ENCODE data around the gene TENM4.

Gene TENM4

GRCh38 chr11:79432138-79432537 lies 8.7 kb downstream of the TENM4 start:
- peaks cover 0 to 6% of the 10 kb centered on the region in 2 donors for H3K4me1 ChIP-seq (ENCODE audit: control insufficient read depth in 1 of 2, insufficient read depth in 2 of 2, low read length in 2 of 2)
- H3K9me3 ChIP-seq (ENCODE audit: control insufficient read depth in 1 of 2, low read length in 2 of 2): no peaks in the 10 kb centered on the region
- no peak overlapping the region for H3K27ac ChIP-seq (ENCODE audit: low read length)
- peaks cover 28% of the 10 kb centered on the region for H3K27me3 ChIP-seq (ENCODE audit: low read depth, low read length)
- H3K36me3 ChIP-seq (ENCODE audit: control insufficient read depth in 1 of 2, insufficient read depth in 2 of 2, low read length in 2 of 2): no peaks in the 10 kb centered on the region
- H3K4me3 ChIP-seq (ENCODE audit: low read depth in 1 of 2, low read length in 2 of 2): no peak overlapping the region

- Histone ChIP-seq H3K9me3 (ENCODE audit: control insufficient read depth in 1 of 2, low read length in 2 of 2) (no peaks in the 10 kb centered on the region), H3K27me3 (ENCODE audit: low read depth, low read length) (peaks cover 23% of the 10 kb centered on the region), H3K4me3 (ENCODE audit: low read depth in 1 of 2, low read length in 2 of 2) (no peak overlapping the region), H3K36me3 (ENCODE audit: control insufficient read depth in 1 of 2, insufficient read depth in 2 of 2, low read length in 2 of 2) (no peaks in the 10 kb centered on the region), H3K27ac (ENCODE audit: low read length) (no peak overlapping the region), H3K4me1 (ENCODE audit: control insufficient read depth in 1 of 2, insufficient read depth in 2 of 2, low read length in 2 of 2) (peaks cover 0 to under 1% of the 10 kb centered on the region in 2 donors)
These were observed 9.3 kb downstream of the TENM4 start for GRCh38 chr11:79431535-79431934.

DNA sequence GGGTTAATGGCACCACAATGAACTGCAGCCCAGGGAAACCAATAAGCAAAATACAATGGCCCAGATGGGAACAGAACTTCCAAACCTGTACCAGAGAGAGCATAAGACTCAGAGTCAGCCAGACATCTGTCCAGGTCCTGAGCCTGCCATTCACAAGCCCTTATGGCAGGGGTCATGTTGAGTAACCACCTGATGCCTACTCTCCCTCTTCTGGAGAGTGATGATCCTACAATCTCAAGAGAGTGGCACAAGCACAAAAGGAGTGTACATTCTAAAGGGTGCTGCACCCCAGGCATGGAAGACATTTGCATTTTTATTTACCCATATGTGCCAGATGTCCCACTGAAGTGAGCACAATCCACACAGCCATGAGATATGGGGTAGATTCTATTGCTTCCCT lies 10.6 kb downstream of the TENM4 start:
- Histone ChIP-seq H3K4me1 (ENCODE audit: control insufficient read depth in 1 of 2, insufficient read depth in 2 of 2, low read length in 2 of 2) (no peaks in the 10 kb centered on the region), H3K36me3 (ENCODE audit: control insufficient read depth in 1 of 2, insufficient read depth in 2 of 2, low read length in 2 of 2) (no peaks in the 10 kb centered on the region), H3K9me3 (ENCODE audit: control insufficient read depth in 1 of 2, low read length in 2 of 2) (no peaks in the 10 kb centered on the region), H3K27me3 (ENCODE audit: low read depth, low read length) (peaks cover 15% of the 10 kb centered on the region), H3K27ac (ENCODE audit: low read length) (no peak overlapping the region), H3K4me3 (ENCODE audit: low read depth in 1 of 2, low read length in 2 of 2) (no peak overlapping the region)

- H3K27ac ChIP-seq (ENCODE audit: low read length): no peak overlapping the region
- H3K27me3 ChIP-seq (ENCODE audit: low read depth, low read length): no peaks in the 10 kb centered on the region
These were observed 12.4 kb downstream of the TENM4 start for GRCh38 chr11:79428406-79428805.

GRCh38 chr11:79427611-79428327 lies 13.1 kb downstream of the TENM4 start:
- no peak overlapping the region for H3K27ac ChIP-seq (ENCODE audit: low read length)
- H3K9me3 ChIP-seq (ENCODE audit: control insufficient read depth in 1 of 2, low read length in 2 of 2): no peaks in the 10 kb centered on the region
- H3K27me3 ChIP-seq (ENCODE audit: low read depth, low read length): no peaks in the 10 kb centered on the region
- H3K4me1 ChIP-seq (ENCODE audit: control insufficient read depth in 1 of 2, insufficient read depth in 2 of 2, low read length in 2 of 2): no peaks in the 10 kb centered on the region
- no peak overlapping the region for H3K4me3 ChIP-seq (ENCODE audit: low read depth in 1 of 2, low read length in 2 of 2)
- H3K36me3 ChIP-seq (ENCODE audit: control insufficient read depth in 1 of 2, insufficient read depth in 2 of 2, low read length in 2 of 2): no peaks in the 10 kb centered on the region

More at GRCh38 chr11:79428406-79428805, 12.4 kb downstream of the TENM4 start:
- Histone ChIP-seq H3K4me1 (ENCODE audit: control insufficient read depth in 1 of 2, insufficient read depth in 2 of 2, low read length in 2 of 2) (no peaks in the 10 kb centered on the region), H3K4me3 (ENCODE audit: low read depth in 1 of 2, low read length in 2 of 2) (no peak overlapping the region), H3K36me3 (ENCODE audit: control insufficient read depth in 1 of 2, insufficient read depth in 2 of 2, low read length in 2 of 2) (no peaks in the 10 kb centered on the region), H3K9me3 (ENCODE audit: control insufficient read depth in 1 of 2, low read length in 2 of 2) (no peaks in the 10 kb centered on the region)

DNA sequence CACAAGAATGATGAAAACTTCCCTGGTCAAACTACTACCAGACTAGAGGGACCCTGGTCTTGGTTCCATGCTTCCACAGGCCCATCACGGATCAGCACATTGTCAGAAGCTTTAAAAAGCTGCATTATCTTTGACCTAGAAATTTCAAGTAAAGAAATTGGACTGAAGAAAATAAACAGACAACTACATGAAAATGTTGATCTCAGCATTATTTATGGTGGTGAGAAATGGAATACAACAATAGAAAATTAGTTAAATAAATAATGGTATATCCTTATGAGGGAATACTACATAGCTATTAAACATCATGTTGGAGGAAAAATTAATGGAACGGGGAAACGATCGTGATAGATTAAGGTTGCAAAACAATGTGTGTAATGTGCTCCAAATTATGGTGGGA lies 13.7 kb downstream of the TENM4 start:
- no peaks in the 10 kb centered on the region for H3K4me1 ChIP-seq (ENCODE audit: control insufficient read depth in 1 of 2, insufficient read depth in 2 of 2, low read length in 2 of 2)
- H3K4me3 ChIP-seq (ENCODE audit: low read depth in 1 of 2, low read length in 2 of 2): no peak overlapping the region
- H3K9me3 ChIP-seq (ENCODE audit: control insufficient read depth in 1 of 2, low read length in 2 of 2): no peaks in the 10 kb centered on the region
- H3K27me3 ChIP-seq (ENCODE audit: low read depth, low read length): no peaks in the 10 kb centered on the region
- no peaks in the 10 kb centered on the region for H3K36me3 ChIP-seq (ENCODE audit: control insufficient read depth in 1 of 2, insufficient read depth in 2 of 2, low read length in 2 of 2)
- no peak overlapping the region for H3K27ac ChIP-seq (ENCODE audit: low read length)

- no peaks in the 10 kb centered on the region for H3K4me1 ChIP-seq (ENCODE audit: control insufficient read depth in 1 of 2, insufficient read depth in 2 of 2, low read length in 2 of 2)
- H3K4me3 ChIP-seq (ENCODE audit: low read depth in 1 of 2, low read length in 2 of 2): no peak overlapping the region
- no peaks in the 10 kb centered on the region for H3K9me3 ChIP-seq (ENCODE audit: control insufficient read depth in 1 of 2, low read length in 2 of 2)
- H3K27me3 ChIP-seq (ENCODE audit: low read depth, low read length): no peaks in the 10 kb centered on the region
- H3K27ac ChIP-seq (ENCODE audit: low read length): no peak overlapping the region
- H3K36me3 ChIP-seq (ENCODE audit: control insufficient read depth in 1 of 2, insufficient read depth in 2 of 2, low read length in 2 of 2): no peaks in the 10 kb centered on the region
These were observed 15.4 kb downstream of the TENM4 start for GRCh38 chr11:79425463-79425862.

GRCh38 chr11:79423736-79424135 lies 17.1 kb downstream of the TENM4 start:
- no peaks in the 10 kb centered on the region for H3K36me3 ChIP-seq (ENCODE audit: control insufficient read depth in 1 of 2, insufficient read depth in 2 of 2, low read length in 2 of 2)
- no peak overlapping the region for H3K27ac ChIP-seq (ENCODE audit: low read length)
- no peaks in the 10 kb centered on the region for H3K9me3 ChIP-seq (ENCODE audit: control insufficient read depth in 1 of 2, low read length in 2 of 2)
- H3K4me3 ChIP-seq (ENCODE audit: low read depth in 1 of 2, low read length in 2 of 2): no peak overlapping the region
- no peaks in the 10 kb centered on the region for H3K4me1 ChIP-seq (ENCODE audit: control insufficient read depth in 1 of 2, insufficient read depth in 2 of 2, low read length in 2 of 2)
- H3K27me3 ChIP-seq (ENCODE audit: low read depth, low read length): no peaks in the 10 kb centered on the region

GRCh38 chr11:79422866-79423265 lies 18.0 kb downstream of the TENM4 start:
- H3K27ac ChIP-seq (ENCODE audit: low read length): no peak overlapping the region
- no peaks in the 10 kb centered on the region for H3K27me3 ChIP-seq (ENCODE audit: low read depth, low read length)
- no peak overlapping the region for H3K4me3 ChIP-seq (ENCODE audit: low read depth in 1 of 2, low read length in 2 of 2)
- no peaks in the 10 kb centered on the region for H3K36me3 ChIP-seq (ENCODE audit: control insufficient read depth in 1 of 2, insufficient read depth in 2 of 2, low read length in 2 of 2)
- H3K4me1 ChIP-seq (ENCODE audit: control insufficient read depth in 1 of 2, insufficient read depth in 2 of 2, low read length in 2 of 2): no peaks in the 10 kb centered on the region
- no peaks in the 10 kb centered on the region for H3K9me3 ChIP-seq (ENCODE audit: control insufficient read depth in 1 of 2, low read length in 2 of 2)

- Histone ChIP-seq H3K4me3 (ENCODE audit: low read depth in 1 of 2, low read length in 2 of 2) (no peak overlapping the region), H3K27ac (ENCODE audit: low read length) (no peak overlapping the region), H3K36me3 (ENCODE audit: control insufficient read depth in 1 of 2, insufficient read depth in 2 of 2, low read length in 2 of 2) (no peaks in the 10 kb centered on the region), H3K9me3 (ENCODE audit: control insufficient read depth in 1 of 2, low read length in 2 of 2) (no peaks in the 10 kb centered on the region), H3K27me3 (ENCODE audit: low read depth, low read length) (no peaks in the 10 kb centered on the region), H3K4me1 (ENCODE audit: control insufficient read depth in 1 of 2, insufficient read depth in 2 of 2, low read length in 2 of 2) (no peaks in the 10 kb centered on the region)
These were observed 19.0 kb downstream of the TENM4 start for GRCh38 chr11:79421820-79422219.

GRCh38 chr11:79419120-79419519 lies 21.7 kb downstream of the TENM4 start:
- peaks cover 0 to 6% of the 10 kb centered on the region in 2 donors for H3K9me3 ChIP-seq (ENCODE audit: control insufficient read depth in 1 of 2, low read length in 2 of 2)
- peaks cover 0 to 11% of the 10 kb centered on the region in 2 donors for H3K4me1 ChIP-seq (ENCODE audit: control insufficient read depth in 1 of 2, insufficient read depth in 2 of 2, low read length in 2 of 2)
- H3K36me3 ChIP-seq (ENCODE audit: control insufficient read depth in 1 of 2, insufficient read depth in 2 of 2, low read length in 2 of 2): no peaks in the 10 kb centered on the region
- no peaks in the 10 kb centered on the region for H3K27me3 ChIP-seq (ENCODE audit: low read depth, low read length)
- H3K4me3 ChIP-seq (ENCODE audit: low read depth in 1 of 2, low read length in 2 of 2): no peak overlapping the region
- no peak overlapping the region for H3K27ac ChIP-seq (ENCODE audit: low read length)

- H3K36me3 ChIP-seq (ENCODE audit: control insufficient read depth in 1 of 2, insufficient read depth in 2 of 2, low read length in 2 of 2): no peaks in the 10 kb centered on the region
- H3K4me3 ChIP-seq (ENCODE audit: low read depth in 1 of 2, low read length in 2 of 2): no peak overlapping the region
- peaks cover 0 to 20% of the 10 kb centered on the region in 2 donors for H3K4me1 ChIP-seq (ENCODE audit: control insufficient read depth in 1 of 2, insufficient read depth in 2 of 2, low read length in 2 of 2)
- no peak overlapping the region for H3K27ac ChIP-seq (ENCODE audit: low read length)
- H3K27me3 ChIP-seq (ENCODE audit: low read depth, low read length): no peaks in the 10 kb centered on the region
- peaks cover 0 to 6% of the 10 kb centered on the region in 2 donors for H3K9me3 ChIP-seq (ENCODE audit: control insufficient read depth in 1 of 2, low read length in 2 of 2)
These were observed 22.6 kb downstream of the TENM4 start for GRCh38 chr11:79418241-79418640.

Measured in muscle layer of duodenum (tissue), 2 donors.